ENCODE measurements around the gene P3H2.

- TF ChIP-seq CTCF (conservative IDR thresholded peaks at IDR 0.05; ENCODE audit: low read depth, low read length) (no peak), FOS (IDR thresholded peaks at IDR 0.05; ENCODE audit: low read depth, low read length) (no peak), POLR2A (IDR thresholded peaks at IDR 0.05; ENCODE audit: low read depth, low read length) (no peak), MAZ (IDR thresholded peaks at IDR 0.05; ENCODE audit: borderline replicate concordance, low read depth, low read length) (no peak)
- TF ChIP-seq, protein P1, sequence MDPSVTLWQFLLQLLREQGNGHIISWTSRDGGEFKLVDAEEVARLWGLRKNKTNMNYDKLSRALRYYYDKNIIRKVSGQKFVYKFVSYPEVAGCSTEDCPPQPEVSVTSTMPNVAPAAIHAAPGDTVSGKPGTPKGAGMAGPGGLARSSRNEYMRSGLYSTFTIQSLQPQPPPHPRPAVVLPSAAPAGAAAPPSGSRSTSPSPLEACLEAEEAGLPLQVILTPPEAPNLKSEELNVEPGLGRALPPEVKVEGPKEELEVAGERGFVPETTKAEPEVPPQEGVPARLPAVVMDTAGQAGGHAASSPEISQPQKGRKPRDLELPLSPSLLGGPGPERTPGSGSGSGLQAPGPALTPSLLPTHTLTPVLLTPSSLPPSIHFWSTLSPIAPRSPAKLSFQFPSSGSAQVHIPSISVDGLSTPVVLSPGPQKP (IDR thresholded peaks at IDR 0.05; ENCODE audit: borderline replicate concordance, low read depth, low read length): no peak
Measured at GRCh38 chr3:189941125-189941524, 179.6 kb downstream of the P3H2 start.

Measured in IMR-90 (cell line).